ENCODE measurements around the gene SEL1L. TPM values are rescaled to one million over a fixed set of nuclear protein-coding genes. Genes with fewer than 3 reads are reported as not detected.

Gene SEL1L
- total RNA-seq, 2 donors from 2014 or later, result 62.9 to 64.0 TPM

DNA sequence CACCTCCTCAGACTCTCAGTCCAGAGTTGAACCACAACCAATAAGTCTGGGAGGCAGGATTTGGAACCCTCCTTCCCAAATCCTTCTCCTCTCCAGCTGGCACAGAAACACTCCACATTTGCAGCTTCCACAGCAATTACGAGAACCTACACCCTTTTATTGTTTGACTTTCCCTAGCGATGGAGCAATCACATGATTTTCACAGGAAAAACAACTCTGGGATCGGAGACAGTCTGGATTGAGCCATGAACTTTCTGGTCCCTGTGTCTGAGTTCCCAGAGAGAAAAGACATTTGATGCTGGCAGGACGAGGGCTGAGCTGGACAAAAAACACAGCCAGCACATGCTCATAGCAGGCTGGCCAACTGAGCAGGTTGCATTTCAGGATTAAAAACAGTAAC, 84.5 kb downstream of the SEL1L start:
- Histone ChIP-seq H3K9me3 (ENCODE audit: control insufficient read depth, low read length) (no peaks in the 10 kb centered on the region), H3K4me1 (ENCODE audit: control insufficient read depth, insufficient read depth, low read length) (no peaks in the 10 kb centered on the region), H3K36me3 (ENCODE audit: control insufficient read depth, insufficient read depth, low read length) (no peaks in the 10 kb centered on the region), H3K9ac (ENCODE audit: extremely low read depth, low read length, poor library complexity, severe bottlenecking) (no peak overlapping the region), H3K27ac (ENCODE audit: low read depth, low read length) (no peak overlapping the region), H3K27me3 (ENCODE audit: control insufficient read depth, insufficient read depth, low read length, poor library complexity, severe bottlenecking) (no peaks in the 10 kb centered on the region), H3K4me3 (ENCODE audit: low read length) (no peak overlapping the region)
- Mint-ChIP-seq H3K27me3 (ENCODE audit: insufficient read depth) (peaks cover 3% of the 10 kb centered on the region), H3K36me3 (ENCODE audit: low read depth) (no peaks in the 10 kb centered on the region), H3K27ac (no peak overlapping the region), H3K4me3 (no peak overlapping the region), H3K4me1 (peaks cover 19% of the 10 kb centered on the region), H3K9me3 (peaks cover 2% of the 10 kb centered on the region)
- no peak for DNase-seq
- TF ChIP-seq, protein P1, sequence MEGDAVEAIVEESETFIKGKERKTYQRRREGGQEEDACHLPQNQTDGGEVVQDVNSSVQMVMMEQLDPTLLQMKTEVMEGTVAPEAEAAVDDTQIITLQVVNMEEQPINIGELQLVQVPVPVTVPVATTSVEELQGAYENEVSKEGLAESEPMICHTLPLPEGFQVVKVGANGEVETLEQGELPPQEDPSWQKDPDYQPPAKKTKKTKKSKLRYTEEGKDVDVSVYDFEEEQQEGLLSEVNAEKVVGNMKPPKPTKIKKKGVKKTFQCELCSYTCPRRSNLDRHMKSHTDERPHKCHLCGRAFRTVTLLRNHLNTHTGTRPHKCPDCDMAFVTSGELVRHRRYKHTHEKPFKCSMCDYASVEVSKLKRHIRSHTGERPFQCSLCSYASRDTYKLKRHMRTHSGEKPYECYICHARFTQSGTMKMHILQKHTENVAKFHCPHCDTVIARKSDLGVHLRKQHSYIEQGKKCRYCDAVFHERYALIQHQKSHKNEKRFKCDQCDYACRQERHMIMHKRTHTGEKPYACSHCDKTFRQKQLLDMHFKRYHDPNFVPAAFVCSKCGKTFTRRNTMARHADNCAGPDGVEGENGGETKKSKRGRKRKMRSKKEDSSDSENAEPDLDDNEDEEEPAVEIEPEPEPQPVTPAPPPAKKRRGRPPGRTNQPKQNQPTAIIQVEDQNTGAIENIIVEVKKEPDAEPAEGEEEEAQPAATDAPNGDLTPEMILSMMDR (conservative IDR thresholded peaks at IDR 0.05), result no peak
- WGBS, 2 experiments (ENCODE audit: insufficient coverage in 1 of 2, insufficient read length in 1 of 2), result 92 to 96% methylated on average over 3 to 4 of the region's 4 CpGs

DNA sequence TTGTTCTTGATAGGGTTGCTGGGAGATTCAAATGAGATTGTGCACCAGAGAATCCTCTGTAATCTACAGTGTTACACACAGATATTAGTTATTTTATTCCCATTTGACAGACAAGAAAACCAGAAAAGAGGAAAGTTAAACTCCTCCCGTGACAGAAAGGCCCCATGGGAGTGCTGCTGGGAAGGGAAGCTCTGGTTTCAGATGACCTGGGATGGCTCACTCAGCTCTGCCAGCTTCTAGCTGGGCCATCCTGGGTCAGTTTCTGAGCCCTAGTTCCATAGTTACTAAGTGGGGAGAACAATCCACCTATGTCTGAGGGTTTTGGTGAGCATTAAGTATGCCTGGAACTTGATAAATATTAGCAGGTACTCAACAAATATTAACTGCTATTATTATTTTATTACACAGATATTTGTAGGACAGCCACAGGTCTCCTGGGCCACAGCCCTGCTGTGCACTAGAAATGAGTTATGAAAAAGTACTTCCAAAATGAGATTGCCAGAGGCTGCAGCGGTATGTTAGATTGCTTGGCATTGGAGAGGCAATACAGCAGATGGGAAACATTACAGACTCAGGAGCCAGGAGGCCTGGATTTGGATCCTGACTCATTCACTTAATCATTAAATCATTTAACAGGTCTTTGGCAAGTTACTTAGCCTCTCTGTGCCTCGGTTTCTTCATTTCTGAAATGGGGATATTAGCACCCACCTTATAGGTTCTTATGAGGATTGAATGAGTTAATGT, 86.5 kb downstream of the SEL1L start:
- Histone ChIP-seq H3K36me3 (ENCODE audit: control insufficient read depth, insufficient read depth, low read length) (no peaks in the 10 kb centered on the region), H3K9ac (ENCODE audit: extremely low read depth, low read length, poor library complexity, severe bottlenecking) (no peak overlapping the region), H3K9me3 (ENCODE audit: control insufficient read depth, low read length) (no peaks in the 10 kb centered on the region), H3K4me1 (ENCODE audit: control insufficient read depth, insufficient read depth, low read length) (no peaks in the 10 kb centered on the region), H3K27me3 (ENCODE audit: control insufficient read depth, insufficient read depth, low read length, poor library complexity, severe bottlenecking) (no peaks in the 10 kb centered on the region), H3K4me3 (ENCODE audit: low read length) (no peak overlapping the region), H3K27ac (ENCODE audit: low read depth, low read length) (no peak overlapping the region)
- peaks cover 4% of the 10 kb centered on the region for H3K9me3 Mint-ChIP-seq
- peaks cover 19% of the 10 kb centered on the region for H3K4me1 Mint-ChIP-seq
- no peak overlapping the region for H3K4me3 Mint-ChIP-seq
- TF ChIP-seq, protein P1 (conservative IDR thresholded peaks at IDR 0.05), result no peak
- H3K36me3 Mint-ChIP-seq (ENCODE audit: low read depth), result no peaks in the 10 kb centered on the region
- DNase-seq, result no peak
- 93 to 100% methylated on average over 1 to 3 of the region's 3 CpGs for WGBS, 2 experiments (ENCODE audit: insufficient coverage in 1 of 2, insufficient read length in 1 of 2)
- peaks cover 6% of the 10 kb centered on the region for H3K27me3 Mint-ChIP-seq (ENCODE audit: insufficient read depth)
- no peak overlapping the region for H3K27ac Mint-ChIP-seq

DNA sequence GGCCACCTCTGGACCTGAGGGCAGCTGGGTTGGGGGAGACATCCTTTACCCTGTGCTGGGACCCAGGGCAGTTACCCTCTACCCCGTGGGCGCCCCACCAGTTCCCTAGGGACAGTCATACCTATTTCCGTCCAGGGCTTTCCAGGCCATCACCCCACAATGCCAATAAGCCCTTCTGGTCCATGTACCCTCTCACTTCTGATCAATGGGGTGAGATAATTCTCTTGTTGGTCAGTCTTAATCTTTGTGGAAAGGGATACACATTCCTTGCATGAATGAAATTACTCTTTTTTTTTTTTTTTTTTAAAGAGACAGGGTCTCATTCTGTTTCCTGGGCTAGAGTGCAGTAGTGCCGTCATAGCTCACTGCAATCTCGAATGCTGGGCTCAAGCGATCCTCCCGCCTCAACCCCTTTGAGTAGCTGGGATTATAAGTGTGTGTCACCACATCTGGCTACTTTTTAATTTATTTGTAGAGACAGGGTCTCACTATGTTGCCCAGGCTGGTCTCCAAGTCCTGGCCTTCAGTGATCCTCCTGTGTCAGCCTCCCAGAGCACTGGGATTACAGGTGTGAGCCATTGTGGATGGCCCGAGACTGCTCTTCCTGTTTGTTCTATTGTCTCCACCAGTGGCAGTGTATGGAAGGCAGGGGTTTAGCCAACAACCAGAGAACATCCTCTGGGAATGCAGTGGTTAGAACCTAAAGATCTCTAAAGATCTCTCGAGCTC, 87.2 kb downstream of the SEL1L start:
- TF ChIP-seq, protein P1 (conservative IDR thresholded peaks at IDR 0.05), result no peak
- no peaks in the 10 kb centered on the region for H3K36me3 ChIP-seq (ENCODE audit: control insufficient read depth, insufficient read depth, low read length)
- H3K27me3 Mint-ChIP-seq (ENCODE audit: insufficient read depth), result peaks cover 11% of the 10 kb centered on the region
- no peak overlapping the region for H3K27ac ChIP-seq (ENCODE audit: low read depth, low read length)
- no peaks in the 10 kb centered on the region for H3K27me3 ChIP-seq (ENCODE audit: control insufficient read depth, insufficient read depth, low read length, poor library complexity, severe bottlenecking)
- H3K4me3 Mint-ChIP-seq, result no peak overlapping the region
- no peak for DNase-seq
- no peaks in the 10 kb centered on the region for H3K36me3 Mint-ChIP-seq (ENCODE audit: low read depth)
- no peaks in the 10 kb centered on the region for H3K4me1 ChIP-seq (ENCODE audit: control insufficient read depth, insufficient read depth, low read length)
- no peak overlapping the region for H3K27ac Mint-ChIP-seq
- no peaks in the 10 kb centered on the region for H3K9me3 ChIP-seq (ENCODE audit: control insufficient read depth, low read length)
- H3K4me3 ChIP-seq (ENCODE audit: low read length), result no peak overlapping the region
- WGBS, 2 experiments (ENCODE audit: insufficient coverage in 1 of 2, insufficient read length in 1 of 2), result 93 to 95% methylated on average over 5 to 9 of the region's 9 CpGs
- H3K4me1 Mint-ChIP-seq, result peaks cover 19% of the 10 kb centered on the region
- no peak overlapping the region for H3K9ac ChIP-seq (ENCODE audit: extremely low read depth, low read length, poor library complexity, severe bottlenecking)
- H3K9me3 Mint-ChIP-seq, result peaks cover 4% of the 10 kb centered on the region

All from endodermal cell (in vitro differentiated cells).